ENCODE measurements around the gene ADCY2. TPM values are rescaled to one million over a fixed set of nuclear protein-coding genes. Genes with fewer than 3 reads are reported as not detected.

Gene ADCY2
- total RNA-seq, 2 donors from 2014 or later: 8.3 to 15.1 TPM

DNA sequence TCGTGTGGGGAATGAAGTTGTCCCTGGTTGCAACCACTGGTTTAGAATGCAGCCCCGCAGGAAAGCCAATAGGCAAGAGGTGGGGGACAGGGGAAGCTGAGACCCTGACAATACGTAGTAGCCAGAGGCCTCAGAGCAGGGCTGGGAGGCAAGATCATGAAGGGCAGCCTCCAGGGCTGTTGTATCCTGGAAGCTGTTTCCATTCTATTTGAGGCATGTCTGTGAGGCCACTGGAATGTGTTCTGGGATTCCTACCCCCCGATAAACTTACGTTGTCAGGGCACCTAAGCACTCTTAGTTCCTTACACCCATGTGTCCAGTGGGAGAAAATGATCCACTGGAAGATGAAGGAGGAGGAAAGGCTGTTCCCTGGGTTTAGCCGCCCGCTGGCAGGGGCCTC lies 277.7 kb downstream of the ADCY2 start:
- DNase-seq (ENCODE audit: low spot score): no peak
- intact Hi-C loops (cut with DNase I): no loop called here

DNA sequence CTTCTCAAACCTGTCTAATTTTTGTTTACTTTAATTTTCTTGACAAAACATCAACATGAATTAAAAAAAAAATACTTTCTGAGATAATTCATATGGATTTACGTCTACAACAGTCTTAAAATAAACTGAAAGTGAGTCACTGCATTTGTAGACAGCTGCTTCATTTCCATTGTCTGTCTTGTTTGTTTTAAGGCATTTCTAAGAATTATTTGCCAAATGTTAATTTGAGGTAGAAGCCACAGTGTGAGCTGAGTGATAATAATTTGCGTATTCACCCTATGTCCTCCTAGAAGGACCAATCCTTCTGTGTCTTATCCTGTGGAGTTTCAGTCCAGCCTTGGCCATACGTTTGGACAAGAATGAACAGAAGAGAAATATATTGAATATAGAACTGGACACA lies 280.5 kb downstream of the ADCY2 start:
- no peak for DNase-seq (ENCODE audit: low spot score)

DNA sequence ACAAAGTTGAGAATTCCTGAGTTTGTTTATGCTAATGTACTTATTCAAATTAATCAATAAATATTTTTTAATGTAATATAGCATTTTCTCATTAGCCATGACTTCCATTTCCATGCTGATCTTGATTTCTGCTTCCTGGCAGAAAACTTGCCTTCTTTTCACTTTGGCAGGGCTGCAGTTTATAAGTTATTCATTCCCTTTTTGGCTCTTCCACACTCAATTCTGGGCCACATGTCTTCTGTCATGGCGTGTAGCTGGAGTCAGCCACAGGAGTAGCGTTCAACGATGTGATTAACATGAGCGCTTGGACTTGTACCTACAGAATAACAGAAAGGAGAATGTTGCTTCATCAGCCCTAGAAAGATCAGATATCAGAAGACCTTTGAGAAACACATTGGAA lies 282.1 kb downstream of the ADCY2 start:
- DNase-seq (ENCODE audit: low spot score): no peak
- intact Hi-C loops (cut with DNase I): no loop called here

More for the DNA sequence above, 280.5 kb downstream of the ADCY2 start:
- intact Hi-C loops (cut with DNase I): no loop called here

DNA sequence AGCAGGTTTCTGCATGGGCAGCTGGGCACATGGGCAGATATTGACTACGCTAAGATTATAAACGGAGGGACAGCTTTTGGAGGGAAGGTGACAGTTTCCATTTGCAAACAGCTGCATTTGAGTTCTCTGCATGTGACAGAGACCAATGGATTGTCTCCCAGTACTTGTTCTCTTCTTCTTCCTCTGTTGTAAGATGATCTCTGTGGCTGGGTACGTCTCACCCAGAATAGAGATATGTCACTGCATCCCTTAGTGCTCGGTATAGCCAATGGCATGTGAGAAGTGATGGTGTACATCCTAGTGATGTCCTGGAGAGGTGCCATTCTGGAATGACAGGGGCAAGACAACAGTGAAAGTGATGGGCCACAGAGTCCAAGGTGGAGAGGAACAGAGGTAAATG lies 283.7 kb downstream of the ADCY2 start:
- DNase-seq (ENCODE audit: low spot score): no peak
- intact Hi-C loops (cut with DNase I): no loop called here

- intact Hi-C loops (cut with DNase I): no loop called here
- no peak for DNase-seq (ENCODE audit: low spot score)
These were observed 284.3 kb downstream of the ADCY2 start for GRCh38 chr5:7680260-7680659.

DNA sequence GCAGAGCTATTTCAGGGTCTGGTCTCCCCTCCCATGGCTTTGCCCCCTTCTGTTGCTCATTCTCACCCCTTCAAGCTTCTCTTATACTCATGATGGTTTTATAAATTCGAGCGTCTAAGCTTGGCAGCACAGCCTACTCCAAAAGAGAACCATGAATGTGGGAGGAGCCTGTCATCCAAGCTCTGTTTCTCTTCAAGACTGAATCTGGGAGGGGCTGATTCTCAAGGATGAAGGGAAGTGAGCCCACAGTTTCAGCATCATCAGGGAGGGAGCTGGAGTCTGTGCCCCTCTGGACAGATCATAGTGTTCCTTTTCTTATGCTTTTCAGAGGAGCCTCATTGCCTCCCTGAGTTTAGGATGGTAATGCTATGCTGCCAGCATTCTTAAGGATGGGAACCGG lies 286.4 kb downstream of the ADCY2 start:
- intact Hi-C loops (cut with DNase I): no loop called here
- DNase-seq (ENCODE audit: low spot score): no peak

DNA sequence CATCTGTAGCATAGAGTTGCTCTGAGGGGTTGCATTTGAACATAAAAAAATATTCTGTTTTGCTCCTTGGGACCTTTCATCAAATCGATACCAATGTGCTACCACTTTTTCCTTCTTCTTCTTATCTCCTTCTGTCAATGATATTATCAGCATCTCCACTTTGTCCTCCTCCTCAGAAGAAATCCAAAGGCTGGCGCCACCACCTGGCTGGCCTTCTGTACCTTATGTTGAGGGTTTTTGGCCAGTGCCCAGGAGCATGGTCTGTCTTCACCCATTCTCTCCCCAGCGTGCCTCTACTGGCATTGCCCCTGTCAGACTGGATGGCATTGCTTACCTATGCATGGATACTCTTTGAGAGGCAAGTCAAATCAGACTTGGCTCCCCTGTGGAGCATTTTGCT lies 287.8 kb downstream of the ADCY2 start:
- intact Hi-C loops (cut with DNase I): no loop called here
- no peak for DNase-seq (ENCODE audit: low spot score)

GRCh38 chr5:7684826-7685225 lies 288.9 kb downstream of the ADCY2 start:
- no peak for DNase-seq (ENCODE audit: low spot score)
- intact Hi-C loops (cut with DNase I): no loop called here

DNA sequence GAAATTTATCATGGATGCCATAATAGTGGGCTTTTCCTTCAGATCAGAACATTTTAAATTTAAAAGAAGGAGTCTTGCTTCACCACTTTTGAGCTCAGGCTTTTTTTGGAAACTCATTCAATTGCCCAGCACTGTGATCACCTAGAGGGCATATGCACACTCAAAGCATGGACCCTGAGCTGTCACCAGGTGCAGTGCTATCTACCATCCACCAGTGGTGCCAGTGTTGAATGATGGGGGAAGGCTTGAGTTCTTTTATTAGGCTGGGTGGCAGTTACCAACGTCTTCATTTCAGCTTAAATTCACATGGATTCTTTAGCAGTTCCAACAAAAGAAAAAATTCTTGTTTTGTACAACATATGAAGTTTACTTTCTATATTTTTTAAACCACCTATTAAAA lies 290.9 kb downstream of the ADCY2 start:
- no peak for DNase-seq (ENCODE audit: low spot score)
- intact Hi-C loops (cut with DNase I): no loop called here

DNA sequence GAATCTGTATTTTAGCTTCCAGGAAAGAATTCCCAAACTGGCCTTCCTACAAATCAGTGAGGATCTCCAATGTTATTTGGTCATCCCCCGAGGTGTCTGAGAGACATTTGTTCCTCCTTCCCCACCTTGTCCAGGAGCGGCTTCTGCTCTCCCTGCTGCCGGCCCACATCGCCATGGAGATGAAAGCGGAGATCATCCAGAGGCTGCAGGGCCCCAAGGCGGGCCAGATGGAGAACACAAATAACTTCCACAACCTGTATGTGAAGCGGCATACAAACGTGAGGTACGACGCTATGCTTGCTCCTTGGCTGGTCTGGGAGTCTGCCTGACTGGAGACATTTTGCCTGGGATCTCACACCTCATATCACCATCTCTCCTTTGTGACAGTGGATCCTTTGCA lies 294.6 kb downstream of the ADCY2 start:
- no peak for DNase-seq (ENCODE audit: low spot score)
- intact Hi-C loops (cut with DNase I): no loop called here

- DNase-seq (ENCODE audit: low spot score): no peak
- intact Hi-C loops (cut with DNase I): no loop called here
These were observed 309.3 kb downstream of the ADCY2 start for GRCh38 chr5:7705261-7705660.

GRCh38 chr5:7705736-7706135 lies 309.8 kb downstream of the ADCY2 start:
- intact Hi-C loops (cut with DNase I): no loop called here

DNA sequence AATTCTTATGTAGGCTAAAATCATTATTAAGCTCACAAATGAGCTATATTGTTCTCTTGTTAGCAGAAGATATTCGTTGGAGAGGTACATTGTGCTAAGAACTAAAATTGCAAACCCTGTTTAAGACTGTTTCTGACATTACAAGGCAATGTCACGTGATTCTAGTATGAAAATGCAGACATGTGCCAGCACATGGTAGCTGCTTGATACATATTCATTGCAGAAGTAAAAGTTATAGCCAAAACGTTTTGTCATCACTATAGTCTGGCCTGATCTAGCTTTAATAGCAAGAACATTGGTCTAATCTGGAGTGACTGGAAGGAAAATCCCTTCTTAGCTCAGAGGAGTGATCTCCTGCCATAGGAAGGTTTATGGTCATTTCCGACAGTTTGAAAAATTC lies 310.3 kb downstream of the ADCY2 start:
- intact Hi-C loops (cut with DNase I): no loop called here
- no peak for DNase-seq (ENCODE audit: low spot score)

More at GRCh38 chr5:7705736-7706135, 309.8 kb downstream of the ADCY2 start:
- DNase-seq (ENCODE audit: low spot score): no peak

- intact Hi-C loops (cut with DNase I): no loop called here
- no peak for DNase-seq (ENCODE audit: low spot score)
These were observed 318.2 kb downstream of the ADCY2 start for GRCh38 chr5:7714119-7714518.

- intact Hi-C loops (cut with DNase I): no loop called here
- no peak for DNase-seq (ENCODE audit: low spot score)
These were observed 318.8 kb downstream of the ADCY2 start for GRCh38 chr5:7714697-7715096.

DNA sequence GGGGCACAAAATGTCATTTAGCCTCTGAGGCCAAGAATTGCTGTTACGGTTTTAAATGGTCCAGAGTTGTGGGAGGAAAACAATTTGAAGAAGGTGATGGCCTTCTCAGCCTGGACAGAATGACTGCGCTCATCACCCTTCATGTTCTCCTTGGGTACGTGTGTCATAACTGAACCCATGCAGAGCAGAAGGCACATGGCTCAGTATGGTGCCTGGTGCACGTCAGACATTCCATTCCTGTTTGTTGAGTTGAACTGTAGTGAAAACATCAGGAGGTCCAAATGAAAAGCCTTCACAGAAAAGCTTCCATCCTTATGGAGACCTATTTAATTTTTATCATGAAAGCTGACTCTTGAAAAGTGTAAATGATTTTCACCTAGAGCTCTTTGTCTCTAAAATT lies 321.8 kb downstream of the ADCY2 start:
- intact Hi-C loops (cut with DNase I): no loop called here
- no peak for DNase-seq (ENCODE audit: low spot score)

DNA sequence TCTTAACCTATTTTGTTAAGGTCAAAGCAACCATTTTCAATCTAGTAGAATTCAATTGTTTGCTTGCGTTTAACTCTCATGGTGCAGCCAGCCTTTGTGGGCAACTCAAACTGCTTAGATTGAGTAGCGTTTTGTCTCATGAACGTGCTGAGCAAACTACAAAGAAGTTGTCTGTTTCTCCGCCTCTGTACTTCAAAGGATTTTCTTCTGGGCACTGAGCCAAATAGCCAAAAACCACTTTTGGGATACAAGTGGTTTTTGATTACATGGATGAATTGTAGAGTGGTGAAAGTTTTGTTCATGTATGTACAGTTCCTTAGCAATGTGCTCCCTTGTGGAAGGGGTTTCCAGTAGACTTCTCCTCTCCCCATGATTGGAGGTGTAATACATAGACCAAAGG lies 332.1 kb downstream of the ADCY2 start:
- intact Hi-C loops (cut with DNase I): no loop called here
- no peak for DNase-seq (ENCODE audit: low spot score)

GRCh38 chr5:7741415-7742065 lies 345.6 kb downstream of the ADCY2 start:
- DNase-seq (ENCODE audit: low spot score): no peak
- intact Hi-C loops (cut with DNase I): loop anchor here (10.0 kb wide), 1 partner anchor 347 kb away; the partner anchor contains the start of gene ADCY2 (in 2 of the 2)

GRCh38 chr5:7742241-7742656 lies 346.3 kb downstream of the ADCY2 start:
- intact Hi-C loops (cut with DNase I): loop anchor here (10.0 kb wide), 1 partner anchor 347 kb away; the partner anchor contains the start of gene ADCY2 (in 2 of the 2)
- no peak for DNase-seq (ENCODE audit: low spot score)

DNA sequence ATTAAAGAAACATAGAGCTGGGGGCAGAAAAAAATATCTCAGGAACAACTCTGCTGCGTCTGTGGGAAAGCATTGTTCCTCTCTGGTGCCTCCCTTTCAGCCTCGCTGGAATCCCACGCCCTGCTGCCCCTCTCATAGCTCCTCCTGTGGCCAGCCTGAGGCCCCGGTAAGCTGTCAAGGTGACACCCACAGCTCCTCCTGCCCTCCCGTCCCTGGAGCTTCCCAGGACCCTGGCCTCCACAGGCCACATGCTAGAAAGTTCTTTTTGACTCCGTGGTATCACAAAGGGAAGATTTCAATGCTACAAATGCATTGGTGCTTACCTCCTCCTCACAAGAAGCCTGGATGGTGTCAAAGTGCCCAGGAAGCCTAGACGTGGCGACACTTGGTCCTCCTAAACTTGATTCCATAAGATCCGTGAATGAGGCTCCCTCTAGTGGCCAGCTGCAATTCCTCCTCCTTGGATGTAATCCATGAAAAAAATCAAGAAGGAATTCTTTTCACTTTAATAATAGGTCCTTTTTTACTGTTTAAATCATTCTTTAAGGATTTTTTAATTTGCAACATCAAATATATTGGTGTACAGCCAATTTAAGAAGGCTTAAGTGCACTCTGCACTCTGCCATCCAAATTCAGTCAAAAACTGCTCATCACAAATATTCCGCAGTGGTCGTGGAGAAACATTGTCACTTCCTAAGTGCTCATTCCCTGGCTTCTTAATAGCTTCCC lies 350.1 kb downstream of the ADCY2 start:
- intact Hi-C loops (cut with DNase I): loop anchor here (10.0 kb wide), 1 partner anchor 351 kb away; the partner anchor contains the start of gene ADCY2 (in 2 of the 2)
- DNase-seq (ENCODE audit: low spot score): peak; percentile 89

DNA sequence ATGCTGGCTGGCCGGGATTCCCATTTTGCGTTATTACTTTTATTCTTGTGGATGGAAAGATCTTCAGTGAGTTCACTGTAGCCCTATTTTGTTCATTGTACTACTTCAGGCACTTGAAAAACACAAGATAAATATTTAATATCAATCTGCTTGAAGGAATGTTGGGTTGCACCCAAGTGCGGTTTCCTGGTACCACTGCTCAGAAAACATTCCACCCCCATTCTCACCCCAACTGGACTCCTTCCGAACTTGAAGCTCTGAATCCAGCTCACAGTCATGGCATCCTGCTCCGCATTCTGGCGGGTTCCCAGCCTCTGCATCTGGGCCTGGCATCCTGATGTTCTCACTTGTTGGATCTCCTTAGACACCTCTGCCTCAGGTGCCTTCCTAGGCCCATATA lies 351.8 kb downstream of the ADCY2 start:
- no peak for DNase-seq (ENCODE audit: low spot score)
- intact Hi-C loops (cut with DNase I): loop anchor here (10.0 kb wide), 1 partner anchor 353 kb away; the partner anchor contains the start of gene ADCY2 (in 2 of the 2)
